ENCODE measurements around the gene CREBBP.
A peak's percentile ranks its signal among the peaks of the same experiment; 100 is the strongest.
"Not testable (repeated sequence)": the region's sequence is repeated elsewhere in the genome, so short reads cannot be mapped to it uniquely, and the experiment has no call there.

CREBBP gene
- 168 to 292 (median 229) reads per million in 3 donors for total RNA-seq

GRCh38 chr16:3880623-3881498 is at the start of gene CREBBP:
Gene CREBBP, minus strand, starts transcription at chr16:3880713. Its CDS starts 797 bp downstream, at chr16:3879916.
- peak; percentile 82 to 83 (median 83) for DNase-seq
- Histone ChIP-seq H3K4me3 (ENCODE audit: insufficient read depth, low read depth, low read length, poor library complexity, severe bottlenecking) (peak within 1 kb of the TSS; percentile 78), H3K36me3 (ENCODE audit: control insufficient read depth, insufficient read depth, low read length) (no peaks in the 10 kb centered on the region), H3K27me3 (replicated peaks; ENCODE audit: control insufficient read depth, insufficient read depth, low read length, poor library complexity, severe bottlenecking) (no peaks in the 10 kb centered on the region), H3K4me1 (ENCODE audit: control insufficient read depth, insufficient read depth, low read length, poor library complexity, severe bottlenecking) (peaks cover 15% of the 10 kb centered on the region), H3K9me3 (ENCODE audit: control insufficient read depth, low read length) (no peaks in the 10 kb centered on the region), H3K27ac (ENCODE audit: insufficient read depth, low read length, poor library complexity, severe bottlenecking) (peak within 1 kb of the TSS; percentile 66)

- not testable (repeated sequence) for H3K27ac ChIP-seq (ENCODE audit: insufficient read depth, low read length, poor library complexity, severe bottlenecking); DNase-seq; H3K4me3 ChIP-seq (ENCODE audit: insufficient read depth, low read depth, low read length, poor library complexity, severe bottlenecking); H3K4me1 ChIP-seq (ENCODE audit: control insufficient read depth, insufficient read depth, low read length, poor library complexity, severe bottlenecking); H3K9me3 ChIP-seq (ENCODE audit: control insufficient read depth, low read length); H3K36me3 ChIP-seq (ENCODE audit: control insufficient read depth, insufficient read depth, low read length); H3K27me3 ChIP-seq (replicated peaks; ENCODE audit: control insufficient read depth, insufficient read depth, low read length, poor library complexity, severe bottlenecking)
These were observed 46.6 kb upstream of the CREBBP start for GRCh38 chr16:3927147-3927546.

DNA sequence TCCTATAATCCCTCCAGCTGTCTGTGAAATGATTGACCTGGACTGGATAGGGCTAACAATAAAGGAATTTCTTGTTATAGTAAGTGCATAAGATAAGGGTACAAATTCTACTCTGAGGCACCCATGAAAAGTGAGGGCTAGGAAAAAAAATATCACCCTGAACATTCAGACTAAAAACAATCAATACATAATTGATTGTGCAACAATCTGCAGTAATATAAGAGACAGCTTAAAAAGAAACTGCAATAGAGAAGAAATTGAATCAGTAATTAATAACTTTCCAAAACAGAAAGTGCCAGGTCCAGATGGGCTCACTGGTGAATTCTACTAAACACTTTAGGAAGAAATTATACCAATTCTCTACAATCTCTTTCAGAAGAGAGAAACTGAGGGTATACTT is 44.2 kb upstream of the CREBBP start:
- H3K4me3 ChIP-seq (ENCODE audit: insufficient read depth, low read depth, low read length, poor library complexity, severe bottlenecking), result no peak overlapping the region
- no peak for DNase-seq
- no peaks in the 10 kb centered on the region for H3K4me1 ChIP-seq (ENCODE audit: control insufficient read depth, insufficient read depth, low read length, poor library complexity, severe bottlenecking)
- no peaks in the 10 kb centered on the region for H3K36me3 ChIP-seq (ENCODE audit: control insufficient read depth, insufficient read depth, low read length)
- no peak overlapping the region for H3K27ac ChIP-seq (ENCODE audit: insufficient read depth, low read length, poor library complexity, severe bottlenecking)
- no peaks in the 10 kb centered on the region for H3K9me3 ChIP-seq (ENCODE audit: control insufficient read depth, low read length)
- no peaks in the 10 kb centered on the region for H3K27me3 ChIP-seq (replicated peaks; ENCODE audit: control insufficient read depth, insufficient read depth, low read length, poor library complexity, severe bottlenecking)

- Histone ChIP-seq H3K27me3 (replicated peaks; ENCODE audit: control insufficient read depth, insufficient read depth, low read length, poor library complexity, severe bottlenecking) (no peaks in the 10 kb centered on the region), H3K27ac (ENCODE audit: insufficient read depth, low read length, poor library complexity, severe bottlenecking) (no peak overlapping the region), H3K36me3 (ENCODE audit: control insufficient read depth, insufficient read depth, low read length) (no peaks in the 10 kb centered on the region), H3K4me3 (ENCODE audit: insufficient read depth, low read depth, low read length, poor library complexity, severe bottlenecking) (no peak overlapping the region), H3K4me1 (ENCODE audit: control insufficient read depth, insufficient read depth, low read length, poor library complexity, severe bottlenecking) (no peaks in the 10 kb centered on the region), H3K9me3 (ENCODE audit: control insufficient read depth, low read length) (no peaks in the 10 kb centered on the region)
- no peak for DNase-seq
These were observed 41.7 kb upstream of the CREBBP start for GRCh38 chr16:3922241-3922640.

DNA sequence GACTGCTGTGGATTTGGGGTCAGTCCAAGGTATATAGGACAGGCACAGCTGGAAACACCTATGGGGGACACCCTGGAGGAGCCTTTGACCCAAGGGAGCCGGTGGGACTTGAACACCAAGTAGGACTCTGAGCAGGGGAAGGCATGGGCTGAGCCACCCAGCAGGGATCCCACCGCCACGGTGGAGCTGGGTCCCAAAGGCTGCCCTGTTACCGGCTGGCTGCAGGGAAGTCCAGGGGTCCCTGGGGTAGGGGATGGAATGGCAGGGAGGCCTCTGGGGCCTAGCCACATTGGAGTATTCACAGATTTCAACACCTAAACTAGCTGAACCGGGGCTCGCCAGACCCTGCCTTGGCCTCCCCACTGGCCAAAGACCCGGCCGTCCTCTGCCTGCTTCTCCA is 39.7 kb upstream of the CREBBP start:
- Histone ChIP-seq H3K9me3 (ENCODE audit: control insufficient read depth, low read length) (no peaks in the 10 kb centered on the region), H3K36me3 (ENCODE audit: control insufficient read depth, insufficient read depth, low read length) (no peaks in the 10 kb centered on the region), H3K4me3 (ENCODE audit: insufficient read depth, low read depth, low read length, poor library complexity, severe bottlenecking) (no peak overlapping the region), H3K27me3 (replicated peaks; ENCODE audit: control insufficient read depth, insufficient read depth, low read length, poor library complexity, severe bottlenecking) (no peaks in the 10 kb centered on the region), H3K27ac (ENCODE audit: insufficient read depth, low read length, poor library complexity, severe bottlenecking) (no peak overlapping the region), H3K4me1 (ENCODE audit: control insufficient read depth, insufficient read depth, low read length, poor library complexity, severe bottlenecking) (no peaks in the 10 kb centered on the region)
- DNase-seq, result no peak

GRCh38 chr16:3919413-3919812 is 38.9 kb upstream of the CREBBP start:
- no peaks in the 10 kb centered on the region for H3K9me3 ChIP-seq (ENCODE audit: control insufficient read depth, low read length)
- H3K36me3 ChIP-seq (ENCODE audit: control insufficient read depth, insufficient read depth, low read length), result no peaks in the 10 kb centered on the region
- no peaks in the 10 kb centered on the region for H3K27me3 ChIP-seq (replicated peaks; ENCODE audit: control insufficient read depth, insufficient read depth, low read length, poor library complexity, severe bottlenecking)
- H3K4me1 ChIP-seq (ENCODE audit: control insufficient read depth, insufficient read depth, low read length, poor library complexity, severe bottlenecking), result no peaks in the 10 kb centered on the region
- DNase-seq, result no peak
- H3K4me3 ChIP-seq (ENCODE audit: insufficient read depth, low read depth, low read length, poor library complexity, severe bottlenecking), result no peak overlapping the region
- H3K27ac ChIP-seq (ENCODE audit: insufficient read depth, low read length, poor library complexity, severe bottlenecking), result no peak overlapping the region

DNA sequence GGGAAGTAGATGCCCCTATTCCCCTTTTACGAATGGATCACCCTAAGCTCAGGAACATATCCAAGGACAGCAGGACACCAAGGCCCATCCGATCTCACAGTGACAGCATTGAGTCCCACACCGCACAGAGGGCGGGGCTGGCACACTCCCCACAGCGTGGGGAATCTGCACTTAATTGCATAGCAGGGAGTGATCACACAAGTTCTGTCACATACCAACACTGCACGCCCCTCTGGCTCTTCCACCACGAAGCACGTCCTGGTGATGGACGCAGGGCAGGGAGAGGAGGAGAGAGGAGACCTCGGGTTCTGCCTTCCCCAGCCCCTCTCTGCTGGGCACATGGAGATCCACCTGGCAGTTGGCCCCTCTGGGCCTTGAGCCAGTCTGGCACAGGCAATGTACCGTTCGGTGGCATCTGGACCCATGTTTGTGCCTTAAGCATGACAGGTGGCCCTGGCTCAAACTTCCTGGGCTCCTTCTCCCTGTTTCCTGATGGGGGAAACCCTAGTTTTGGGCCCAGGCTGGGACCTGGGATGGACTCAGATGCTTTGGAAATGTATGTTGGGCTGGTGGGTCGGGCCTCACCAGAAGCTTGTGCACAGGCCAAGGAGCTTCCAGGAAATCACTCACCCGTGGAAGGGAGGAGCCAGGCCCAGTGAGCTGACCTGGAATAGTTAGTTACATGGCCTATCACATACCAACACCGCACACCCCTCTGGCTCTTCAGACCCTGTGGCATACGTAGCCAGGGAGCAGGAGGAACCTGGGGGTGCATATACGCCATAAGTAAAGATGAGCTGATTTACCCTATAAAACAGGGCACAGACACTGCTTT is 35.1 kb upstream of the CREBBP start:
- H3K27me3 ChIP-seq (replicated peaks; ENCODE audit: control insufficient read depth, insufficient read depth, low read length, poor library complexity, severe bottlenecking), result no peaks in the 10 kb centered on the region
- H3K9me3 ChIP-seq (ENCODE audit: control insufficient read depth, low read length), result no peaks in the 10 kb centered on the region
- H3K36me3 ChIP-seq (ENCODE audit: control insufficient read depth, insufficient read depth, low read length), result no peaks in the 10 kb centered on the region
- H3K27ac ChIP-seq (ENCODE audit: insufficient read depth, low read length, poor library complexity, severe bottlenecking), result no peak overlapping the region
- no peaks in the 10 kb centered on the region for H3K4me1 ChIP-seq (ENCODE audit: control insufficient read depth, insufficient read depth, low read length, poor library complexity, severe bottlenecking)
- H3K4me3 ChIP-seq (ENCODE audit: insufficient read depth, low read depth, low read length, poor library complexity, severe bottlenecking), result no peak overlapping the region
- no peak for DNase-seq

GRCh38 chr16:3912897-3913296 is 32.4 kb upstream of the CREBBP start:
- Histone ChIP-seq H3K36me3 (ENCODE audit: control insufficient read depth, insufficient read depth, low read length) (no peaks in the 10 kb centered on the region), H3K9me3 (ENCODE audit: control insufficient read depth, low read length) (no peaks in the 10 kb centered on the region), H3K27me3 (replicated peaks; ENCODE audit: control insufficient read depth, insufficient read depth, low read length, poor library complexity, severe bottlenecking) (no peaks in the 10 kb centered on the region), H3K4me3 (ENCODE audit: insufficient read depth, low read depth, low read length, poor library complexity, severe bottlenecking) (no peak overlapping the region), H3K4me1 (ENCODE audit: control insufficient read depth, insufficient read depth, low read length, poor library complexity, severe bottlenecking) (no peaks in the 10 kb centered on the region), H3K27ac (ENCODE audit: insufficient read depth, low read length, poor library complexity, severe bottlenecking) (no peak overlapping the region)
- no peak for DNase-seq

DNA sequence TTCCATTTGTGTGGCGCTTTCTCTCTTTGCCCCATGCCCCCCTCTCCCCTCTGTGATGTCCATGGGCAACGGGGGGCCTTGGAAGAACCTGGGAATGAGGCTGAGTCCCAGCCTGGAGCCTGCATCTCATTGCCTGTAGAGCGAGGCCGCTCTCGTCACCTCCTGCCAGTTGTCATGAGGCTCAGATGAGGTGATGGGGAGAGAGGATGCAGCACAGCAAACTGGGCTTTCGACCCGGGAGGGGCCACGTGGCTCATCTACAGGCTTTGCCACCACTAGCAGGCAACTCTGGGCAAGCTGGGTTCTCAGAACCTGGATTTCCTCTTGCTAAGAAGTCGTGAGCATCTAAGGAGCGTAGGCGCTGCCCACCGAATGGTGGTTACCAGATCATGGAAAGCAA is 31.9 kb upstream of the CREBBP start:
- Histone ChIP-seq H3K27ac (ENCODE audit: insufficient read depth, low read length, poor library complexity, severe bottlenecking) (no peak overlapping the region), H3K9me3 (ENCODE audit: control insufficient read depth, low read length) (no peaks in the 10 kb centered on the region), H3K36me3 (ENCODE audit: control insufficient read depth, insufficient read depth, low read length) (no peaks in the 10 kb centered on the region), H3K4me3 (ENCODE audit: insufficient read depth, low read depth, low read length, poor library complexity, severe bottlenecking) (no peak overlapping the region), H3K27me3 (replicated peaks; ENCODE audit: control insufficient read depth, insufficient read depth, low read length, poor library complexity, severe bottlenecking) (no peaks in the 10 kb centered on the region), H3K4me1 (ENCODE audit: control insufficient read depth, insufficient read depth, low read length, poor library complexity, severe bottlenecking) (no peaks in the 10 kb centered on the region)
- DNase-seq, result no peak

GRCh38 chr16:3911741-3912140 is 31.2 kb upstream of the CREBBP start:
- H3K4me1 ChIP-seq (ENCODE audit: control insufficient read depth, insufficient read depth, low read length, poor library complexity, severe bottlenecking); H3K4me3 ChIP-seq (ENCODE audit: insufficient read depth, low read depth, low read length, poor library complexity, severe bottlenecking); DNase-seq; H3K27ac ChIP-seq (ENCODE audit: insufficient read depth, low read length, poor library complexity, severe bottlenecking); H3K36me3 ChIP-seq (ENCODE audit: control insufficient read depth, insufficient read depth, low read length); H3K9me3 ChIP-seq (ENCODE audit: control insufficient read depth, low read length); H3K27me3 ChIP-seq (replicated peaks; ENCODE audit: control insufficient read depth, insufficient read depth, low read length, poor library complexity, severe bottlenecking): not testable (repeated sequence)
